Stimulated activated CD8-positive, alpha-beta memory T cell treated with anti-CD3 and anti-CD28 coated beads, Interleukin-4, amount 100 ng/mL, for 4 hours (primary cell): ENCODE measurements around the gene DOCK9.

Source experiments
- DNase-seq, 2 donors: peaks; one replicate each; pipeline ENCODE4 v3.0.0-alpha.2; 2020; ENCODE audit warnings: low read depth in 2 of 2, low spot score in 1 of 2

Gene DOCK9

DNA sequence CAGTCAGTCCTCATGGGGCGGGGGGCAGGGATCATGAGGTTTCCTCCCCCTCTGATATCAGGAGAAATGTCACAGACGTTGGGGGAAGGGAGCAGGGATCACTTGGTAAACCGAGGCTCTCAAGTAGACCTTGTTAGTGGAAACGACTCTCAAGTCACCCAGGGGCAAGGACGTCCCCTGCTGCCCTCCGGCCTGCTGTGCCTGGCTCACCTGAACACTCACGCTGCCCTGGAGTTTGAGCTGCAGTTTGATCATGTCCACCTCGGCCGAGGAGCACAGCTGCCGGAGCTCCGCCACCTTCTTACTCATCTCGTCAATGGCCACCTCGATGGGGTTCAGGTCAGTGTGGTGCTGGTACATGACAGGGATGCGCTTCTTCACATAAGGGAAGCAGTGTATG is 177.8 kb downstream of the DOCK9 start:
- DNase-seq, result no peak

DNA sequence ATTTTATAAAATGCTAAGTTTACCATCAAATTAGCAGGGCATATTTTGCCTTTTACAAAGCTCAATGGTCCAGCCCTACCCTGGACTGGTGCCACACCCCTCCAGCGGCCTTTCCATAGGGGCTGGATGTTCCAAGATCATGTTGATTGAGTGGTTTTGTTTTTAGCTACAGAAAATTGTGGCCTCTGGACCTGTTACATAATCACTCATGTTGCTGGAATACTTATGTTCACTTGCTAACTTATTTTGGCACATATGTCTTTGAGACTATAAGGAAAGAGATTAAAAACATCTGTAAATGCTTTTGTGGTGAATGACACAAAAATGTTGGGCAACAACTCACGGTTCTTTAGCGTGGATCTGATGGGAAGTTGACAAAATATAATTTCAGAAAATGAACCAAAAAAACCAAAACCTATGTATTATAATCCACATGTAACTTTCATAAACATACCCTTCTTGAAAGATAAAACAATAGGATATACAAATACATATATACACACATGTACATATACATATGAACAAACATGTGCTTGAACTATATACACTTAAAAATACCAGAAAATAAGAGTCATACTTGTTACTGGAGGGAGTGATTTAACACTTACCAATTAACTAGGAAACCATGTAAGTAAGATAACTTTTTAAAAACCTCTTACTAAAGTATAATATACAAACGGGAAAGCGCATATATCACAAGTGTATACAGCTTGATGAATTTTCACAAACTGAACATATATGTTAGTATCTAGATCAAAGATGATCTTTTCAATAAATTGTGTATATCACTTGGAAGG is 178.8 kb downstream of the DOCK9 start:
- no peak for DNase-seq

DNA sequence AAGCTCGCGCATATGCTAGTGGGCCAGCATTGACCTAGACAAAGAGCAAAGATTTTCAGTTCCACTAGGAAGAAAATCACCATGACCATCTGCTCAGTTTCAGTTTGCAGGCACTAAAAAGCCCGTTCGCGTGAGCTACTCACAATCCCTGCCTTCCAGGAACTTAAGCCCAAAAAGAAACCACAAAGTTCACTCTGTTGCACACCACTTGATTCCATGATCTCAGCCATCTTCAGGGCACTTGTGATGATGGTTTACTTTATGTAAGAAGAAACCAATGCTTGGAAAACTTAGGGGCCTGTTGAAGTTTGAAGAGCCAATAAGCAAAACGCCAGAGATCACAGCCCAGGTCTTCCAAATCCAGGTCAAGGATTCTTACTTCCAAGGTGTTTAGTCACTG is 180.4 kb downstream of the DOCK9 start:
- no peak for DNase-seq

DNA sequence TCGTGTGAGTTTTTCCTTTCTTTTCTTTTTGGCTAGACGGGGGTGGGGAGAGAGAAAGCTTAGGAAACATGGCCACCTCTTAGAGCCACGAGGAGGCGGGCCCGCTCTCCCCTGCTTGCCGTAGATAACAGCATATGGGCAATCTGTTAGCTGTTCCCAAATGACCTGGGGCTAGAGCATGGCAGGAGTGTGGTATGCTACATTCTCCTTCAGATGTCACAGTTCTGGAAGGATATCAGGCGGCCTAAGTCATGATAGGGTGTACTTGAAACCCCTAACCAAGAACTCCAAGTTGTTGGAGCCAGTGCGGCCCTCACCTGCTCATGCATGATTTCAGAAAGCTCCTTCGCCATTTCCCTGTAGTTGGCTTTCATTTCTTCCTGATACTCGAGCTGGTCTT is 181.1 kb downstream of the DOCK9 start:
- DNase-seq, result no peak

DNA sequence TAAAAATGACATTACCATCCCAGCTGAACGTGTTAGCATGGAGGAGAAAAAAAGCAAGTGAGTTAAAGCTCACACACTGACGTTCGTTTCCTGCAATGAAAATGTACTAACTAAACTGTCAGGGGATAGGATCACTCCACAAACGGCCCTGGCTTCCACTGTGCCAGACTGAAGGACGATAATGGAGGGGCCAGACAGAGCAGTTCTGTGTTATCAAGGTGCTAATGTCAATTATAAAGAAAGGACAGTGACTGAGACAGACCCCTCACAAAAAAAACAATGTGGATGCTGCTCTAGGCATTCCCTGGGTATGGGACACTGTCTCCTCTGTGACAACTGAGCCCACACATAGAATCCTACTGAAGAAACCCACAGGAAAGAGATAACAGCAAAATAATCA is 181.7 kb downstream of the DOCK9 start:
- DNase-seq, result no peak

DNA sequence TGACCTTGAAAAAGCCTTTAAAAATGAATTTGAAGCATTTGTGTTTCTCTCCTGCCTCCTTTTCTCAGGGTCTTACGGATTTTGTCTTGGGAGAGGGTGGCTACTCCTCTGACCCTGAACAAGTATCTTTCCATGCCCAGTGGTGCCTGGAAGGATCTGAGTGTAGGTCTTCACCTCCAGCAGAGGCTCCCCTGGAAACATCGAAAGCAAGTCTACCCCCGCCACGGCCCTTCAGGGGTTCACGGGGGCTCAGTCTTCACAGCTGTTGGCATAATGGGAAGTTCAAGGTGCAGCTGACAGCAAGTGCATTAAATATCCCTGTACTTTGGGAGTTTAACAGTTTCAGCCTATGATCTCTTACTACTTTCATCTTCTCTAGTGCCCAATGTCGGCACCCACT is 182.6 kb downstream of the DOCK9 start:
- DNase-seq, result no peak

DNA sequence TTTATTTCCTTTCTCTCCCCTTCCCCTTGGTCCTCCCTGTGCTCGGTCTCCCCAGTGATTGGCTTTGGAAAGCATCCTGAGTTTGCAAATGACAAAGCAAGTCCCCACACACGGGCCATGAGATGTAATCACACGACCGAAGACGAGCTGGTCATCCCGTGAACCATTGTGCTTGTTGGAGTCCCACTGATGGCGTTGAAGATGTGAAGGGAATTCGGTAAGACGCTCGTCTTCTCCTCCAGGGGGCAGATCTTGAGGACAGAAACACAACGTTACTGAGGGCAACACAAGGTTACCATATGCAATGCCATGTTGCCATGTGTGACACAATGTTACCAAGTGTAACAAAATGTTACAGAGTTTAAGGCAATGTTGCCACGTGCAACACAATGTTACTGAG is 183.4 kb downstream of the DOCK9 start:
- no peak for DNase-seq

DNA sequence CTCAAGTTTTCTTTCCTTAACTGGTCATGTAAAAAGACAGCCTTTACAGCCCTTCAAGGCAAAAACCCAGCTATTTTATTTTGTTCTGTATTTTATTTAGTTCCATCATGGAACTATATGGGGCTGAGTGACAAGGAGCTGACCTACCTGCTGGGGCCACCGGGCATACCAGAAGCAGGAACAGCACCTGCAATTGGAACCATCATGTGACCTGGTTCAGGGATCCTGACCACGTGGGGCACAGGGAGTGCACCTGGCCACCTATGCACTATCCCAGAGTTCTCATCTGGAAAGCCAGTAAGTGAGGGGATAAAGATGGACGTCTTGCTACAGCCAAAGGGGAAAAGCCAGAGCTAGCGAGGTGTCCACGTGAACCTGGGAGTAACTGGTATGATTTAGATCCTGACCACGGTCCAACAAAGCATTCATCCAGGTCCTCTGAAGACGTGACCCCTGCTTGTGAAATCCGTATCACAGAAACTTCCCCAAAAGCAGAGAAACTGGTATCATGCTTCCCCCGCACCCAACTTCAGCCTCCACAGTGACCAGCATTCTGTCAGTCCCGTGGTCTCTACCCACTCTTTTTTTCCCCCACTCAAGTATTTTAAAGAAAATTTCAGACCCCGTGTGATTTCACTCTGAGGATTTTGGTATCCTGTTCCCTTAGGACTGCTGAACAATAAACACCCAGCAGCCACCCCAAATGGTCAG is 184.9 kb downstream of the DOCK9 start:
- DNase-seq, result no peak

DNA sequence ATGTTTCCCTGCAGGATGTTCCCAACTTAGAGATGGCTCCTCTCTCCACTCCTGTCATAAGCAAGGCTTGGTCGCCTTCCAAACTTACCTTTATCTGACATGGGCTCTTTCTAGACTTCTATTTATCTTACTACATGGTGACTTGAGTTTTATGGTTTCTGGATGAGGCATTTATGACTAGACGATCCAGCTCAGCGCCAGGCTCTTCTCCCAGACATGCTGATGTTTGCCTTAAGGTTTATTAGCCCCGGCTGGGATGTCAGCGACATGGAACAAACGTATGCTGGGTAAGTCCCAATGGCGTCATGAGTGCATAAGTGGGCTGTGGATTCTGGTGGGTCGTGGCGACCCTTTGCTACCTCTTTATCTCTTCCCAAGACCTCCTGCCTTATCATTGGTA is 185.5 kb downstream of the DOCK9 start:
- DNase-seq, result no peak

DNA sequence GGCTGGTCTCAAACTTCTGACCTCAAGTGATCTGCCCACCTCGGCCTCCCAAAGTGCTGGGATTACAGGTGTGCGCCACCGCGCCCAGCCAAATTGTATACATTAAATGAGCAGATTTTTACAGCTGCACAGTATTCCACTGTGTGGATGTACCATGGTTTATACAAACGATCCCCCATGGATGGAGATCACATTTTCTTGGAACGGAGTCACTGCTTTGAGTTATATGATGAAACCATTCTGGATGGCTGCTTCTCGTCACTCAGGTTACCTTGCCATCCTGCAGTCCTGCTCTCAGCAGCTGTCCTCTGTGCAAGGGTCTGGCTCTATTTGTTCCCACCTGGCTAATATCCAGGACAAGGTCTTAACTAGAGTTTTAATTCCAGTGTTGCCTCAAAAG is 186.3 kb downstream of the DOCK9 start:
- no peak for DNase-seq

DNA sequence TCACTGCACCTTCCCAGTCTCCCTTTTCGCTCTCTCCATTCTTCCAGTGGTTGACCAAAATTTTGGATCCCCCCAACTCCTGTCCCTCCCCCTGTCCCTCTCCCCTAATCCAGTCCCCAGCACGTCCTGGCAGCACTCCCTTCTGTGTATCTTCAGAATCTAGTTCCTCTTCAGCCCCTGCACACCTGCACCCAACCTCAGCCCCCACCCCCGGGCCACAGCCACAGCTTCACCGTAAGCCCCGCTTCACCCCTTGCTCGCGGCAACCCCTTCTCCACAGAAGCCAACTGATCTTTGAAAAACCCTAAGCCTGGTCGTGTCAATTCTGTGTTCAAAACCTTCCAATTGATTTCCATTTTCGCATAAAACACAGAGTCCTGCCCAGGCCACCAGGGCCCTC is 189.9 kb downstream of the DOCK9 start:
- DNase-seq, result no peak

DNA sequence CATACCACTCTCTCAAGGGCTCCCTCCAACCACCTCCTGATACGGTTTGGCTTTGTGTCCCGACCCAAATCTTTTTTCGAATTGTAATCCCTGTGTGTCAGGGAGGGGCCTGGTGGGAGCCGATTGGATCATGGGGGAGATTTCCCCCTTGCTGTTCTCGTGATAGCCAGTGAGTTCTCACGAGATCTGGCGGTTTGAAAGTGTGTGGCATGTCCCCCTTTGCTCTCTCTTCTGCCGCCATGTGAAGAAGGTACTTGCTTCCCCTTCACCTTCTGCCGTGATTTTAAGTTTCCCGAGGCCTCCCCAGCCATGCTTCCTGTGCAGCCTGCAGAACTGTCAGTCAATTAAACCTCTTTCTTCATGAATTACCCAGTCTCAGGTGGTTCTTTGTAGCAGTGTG is 190.7 kb downstream of the DOCK9 start:
- DNase-seq, result no peak

DNA sequence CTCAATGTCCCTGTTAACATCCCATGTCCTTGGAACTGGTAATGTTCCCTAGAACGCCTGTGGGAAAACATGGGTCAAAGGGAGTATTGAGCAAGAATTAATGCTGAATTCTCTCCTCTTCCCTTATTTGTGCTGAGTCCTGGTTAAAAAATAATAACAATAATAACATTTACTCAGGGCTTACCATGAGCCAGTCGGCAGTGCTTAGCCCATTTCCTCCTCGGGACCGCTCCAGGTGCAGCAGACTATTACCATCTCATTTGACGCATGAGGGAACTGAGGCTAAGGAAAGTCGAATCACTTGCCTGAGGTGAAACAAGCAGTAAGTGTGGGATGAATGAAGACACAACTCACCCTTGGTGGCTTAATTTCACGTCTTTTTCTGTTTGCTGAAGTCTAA is 191.8 kb downstream of the DOCK9 start:
- DNase-seq, result no peak

DNA sequence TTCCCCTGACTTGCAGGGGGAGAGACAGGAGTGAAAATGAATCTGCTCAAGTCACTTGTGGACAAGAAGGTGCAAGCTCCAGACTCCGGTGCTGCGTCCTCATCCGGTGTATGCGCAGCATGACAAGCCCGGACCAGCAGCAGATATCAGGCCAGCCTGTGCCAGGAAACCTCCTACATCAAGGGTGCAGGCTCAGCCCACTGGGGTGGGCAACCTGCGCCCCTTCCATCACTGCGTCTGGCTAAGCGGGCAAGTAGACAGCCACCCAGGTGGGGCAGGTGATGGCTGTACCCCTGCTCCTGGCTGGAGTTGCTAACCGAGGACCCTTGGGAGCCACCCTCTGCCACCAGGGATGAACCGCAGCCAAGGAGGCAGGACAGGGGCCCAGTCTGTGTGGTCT is 192.5 kb downstream of the DOCK9 start:
- no peak for DNase-seq

DNA sequence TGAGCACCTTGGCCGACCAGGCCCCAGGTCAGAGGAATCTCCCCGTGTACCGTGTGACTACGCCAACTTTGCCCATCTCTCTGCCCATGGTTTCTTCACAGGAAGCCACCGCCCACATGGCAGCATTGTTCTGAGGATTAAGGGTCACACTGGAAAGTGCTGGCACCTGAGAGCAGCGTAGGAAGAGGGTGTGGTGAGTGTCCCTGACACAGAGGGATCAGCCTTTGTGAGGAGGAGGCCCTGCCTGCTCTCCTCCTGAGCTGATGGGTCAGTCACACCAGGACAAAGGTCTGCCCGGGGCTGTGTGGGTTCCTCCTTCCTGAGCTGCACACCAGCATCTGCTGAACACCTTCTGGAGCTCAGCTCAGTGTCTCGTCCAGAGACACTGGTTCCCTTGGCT is 193.2 kb downstream of the DOCK9 start:
- DNase-seq, result no peak

DNA sequence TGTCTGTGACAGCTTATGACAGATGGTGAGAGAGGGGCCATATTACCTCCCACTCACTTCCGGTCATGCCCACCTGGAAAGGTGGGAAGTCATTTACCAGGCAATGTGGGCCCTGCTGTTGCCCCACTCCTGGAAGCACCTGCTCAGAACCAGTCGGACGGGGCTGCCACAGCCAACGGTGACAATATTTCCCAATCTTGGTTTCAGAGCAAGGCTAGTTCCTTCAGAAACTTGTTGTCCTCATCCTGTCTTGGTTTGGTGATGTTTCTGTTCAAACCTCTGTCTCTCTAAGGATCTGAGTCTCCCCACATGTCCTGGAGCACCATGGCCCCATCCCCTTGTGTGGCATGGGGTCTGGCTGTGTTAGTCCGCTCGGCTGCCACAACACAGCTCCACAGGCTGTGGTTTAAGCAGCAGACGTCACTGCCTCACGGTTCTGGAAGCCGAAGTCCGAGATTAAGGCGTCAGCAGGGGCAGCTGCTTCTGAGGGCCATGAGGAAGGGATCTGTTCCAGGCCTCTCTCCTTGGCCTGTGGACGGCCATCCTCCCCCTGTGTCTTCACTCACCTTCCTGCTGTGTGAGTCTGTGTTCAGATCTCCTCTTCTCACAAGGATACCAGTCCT is 193.9 kb downstream of the DOCK9 start:
- no peak for DNase-seq

DNA sequence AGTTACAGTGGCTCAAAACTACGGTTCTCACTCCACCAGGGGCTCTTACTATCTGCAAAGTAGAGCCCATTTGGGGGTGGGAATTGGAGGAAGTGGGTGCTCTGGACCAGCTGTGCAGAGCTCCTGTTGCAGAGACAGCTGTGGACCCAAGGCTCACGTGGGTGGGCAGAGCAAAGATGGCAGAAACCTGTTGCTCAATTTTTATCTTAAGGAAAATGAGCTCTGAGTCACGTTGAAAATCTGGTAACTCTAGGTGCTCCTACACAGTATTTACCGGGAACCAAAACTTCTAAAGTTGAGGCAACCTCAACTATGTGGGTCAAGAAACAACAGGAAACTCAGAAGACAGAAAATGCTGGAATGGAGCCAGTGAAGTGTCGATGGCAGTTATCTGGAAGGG is 195.2 kb downstream of the DOCK9 start:
- DNase-seq, result no peak

DNA sequence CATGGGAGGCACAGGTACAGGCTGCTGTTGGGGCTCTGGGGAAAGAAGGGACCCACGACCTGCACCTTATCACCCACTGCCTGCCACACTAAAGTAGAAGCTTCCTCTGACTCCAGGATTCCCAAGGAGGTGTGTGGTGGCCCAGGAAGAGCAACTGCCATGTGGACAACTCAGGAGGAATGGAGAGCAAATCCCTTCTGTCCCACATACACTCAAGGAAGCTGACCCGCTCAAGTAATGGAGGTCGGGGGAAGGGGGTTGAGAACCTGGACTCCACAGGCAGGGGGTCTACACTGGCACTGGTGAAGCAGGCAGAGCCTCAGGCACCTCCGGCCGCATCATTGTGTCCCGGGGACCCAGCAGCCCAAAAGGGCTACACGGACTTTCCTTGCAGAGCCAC is 196.0 kb downstream of the DOCK9 start:
- no peak for DNase-seq

DNA sequence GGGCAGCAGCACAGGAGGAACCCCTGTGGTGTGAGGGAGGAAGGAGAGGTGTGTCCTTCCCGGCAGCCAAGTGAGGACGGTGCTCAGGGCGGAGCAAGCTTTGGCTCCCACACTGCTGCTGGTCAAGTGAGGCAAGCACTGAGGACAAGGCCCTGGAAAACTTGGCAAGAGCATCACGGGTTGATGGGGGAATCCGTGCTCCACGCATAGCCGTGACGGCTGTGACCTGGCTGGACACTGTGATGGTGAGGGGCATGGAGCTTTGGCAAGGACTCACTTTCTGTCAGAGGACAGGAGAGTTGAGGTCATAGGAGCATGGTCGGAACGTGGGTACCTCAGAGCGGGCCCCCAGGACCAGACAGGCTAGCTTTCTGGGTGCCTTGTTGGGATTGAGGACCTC is 196.4 kb downstream of the DOCK9 start:
- DNase-seq, result no peak

DNA sequence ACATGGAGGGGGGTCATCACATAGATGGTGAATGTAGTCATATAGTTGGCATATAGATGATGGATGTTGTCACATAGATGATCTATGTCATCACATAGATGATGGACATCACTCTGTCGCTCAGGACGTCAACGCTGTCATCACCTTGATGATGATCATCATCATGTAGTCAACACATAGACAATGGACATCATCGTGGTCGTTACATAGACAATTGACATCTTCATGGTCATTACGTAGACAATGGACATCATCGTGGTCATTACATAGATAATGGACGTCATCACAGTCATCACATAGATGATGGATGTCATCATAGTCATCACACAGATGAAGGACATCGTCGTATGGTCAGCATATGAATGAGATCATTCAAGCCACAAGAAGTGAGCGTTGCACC is 196.8 kb downstream of the DOCK9 start:
- no peak for DNase-seq

DNA sequence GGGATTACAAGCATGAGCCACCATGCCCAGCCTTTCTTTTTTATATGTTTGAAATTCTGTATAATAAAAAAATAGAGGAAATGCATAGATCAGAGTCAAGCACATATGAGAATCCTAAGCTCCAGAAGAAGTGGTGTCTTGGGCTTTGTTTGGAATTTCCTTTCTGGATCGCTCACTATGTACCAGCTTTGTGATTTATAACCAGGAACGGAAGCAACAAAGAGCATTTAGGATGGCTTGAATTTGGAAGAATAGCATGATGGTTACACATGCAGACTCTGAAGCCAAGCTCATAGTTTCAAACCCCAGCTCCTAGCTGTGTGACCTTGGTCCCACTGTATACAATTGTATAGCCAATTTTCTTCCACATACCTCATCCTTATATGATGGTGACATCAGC is 197.4 kb downstream of the DOCK9 start:
- no peak for DNase-seq

DNA sequence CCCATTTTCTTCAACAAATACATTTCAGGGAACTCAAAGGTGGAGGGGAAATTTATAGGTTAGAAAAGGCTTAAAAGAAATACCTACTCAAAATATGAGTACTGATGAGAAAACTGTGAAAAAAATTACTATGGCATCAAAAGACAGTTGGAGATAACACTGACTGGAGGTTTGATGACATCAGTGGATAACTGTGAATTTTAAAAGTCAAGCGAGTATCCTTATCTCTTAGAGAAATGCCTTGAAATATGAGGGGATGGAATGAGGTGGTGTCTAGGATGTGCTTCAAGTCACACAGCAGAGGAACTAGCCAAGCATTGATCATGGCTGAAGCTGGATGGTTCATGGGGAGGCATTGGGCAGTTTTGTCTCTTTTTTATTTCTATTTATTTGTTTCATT is 198.2 kb downstream of the DOCK9 start:
- no peak for DNase-seq

DNA sequence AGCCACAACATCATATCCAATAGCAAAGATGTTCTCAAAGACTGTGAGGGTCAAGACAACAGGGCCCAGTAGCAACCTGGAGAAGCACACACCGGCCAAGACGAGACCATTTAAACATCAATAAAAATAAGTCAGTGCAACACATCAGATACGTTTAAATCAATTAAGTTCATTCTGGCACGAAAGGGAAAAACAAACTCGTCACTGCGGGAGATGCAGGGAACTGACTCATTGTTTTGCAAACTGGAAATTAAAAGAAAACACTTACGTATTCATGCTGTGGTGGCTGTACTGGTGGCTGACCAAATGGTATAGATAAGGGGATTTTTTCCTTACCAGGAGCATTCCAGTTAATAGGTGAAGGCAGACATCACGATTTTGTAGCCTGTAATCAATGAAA is 199.1 kb downstream of the DOCK9 start:
- DNase-seq, result no peak
